Esophagus squamous epithelium (tissue), 4 donors: ENCODE data around the gene ZNF14.

Experiments used
- CTCF ChIP-seq, 6 experiments: fragments of 450-650 bp in 4 of 6; fragments of 200-600 bp in 2 of 6; sonication (generic) in 2 of 6; IDR thresholded peaks; one replicate each; pipeline ENCODE4 v1.5.1; 2016 to 2019; ENCODE audit warnings: antibody characterized with exemption in 6 of 6, mild to moderate bottlenecking in 4 of 6, moderate library complexity in 4 of 6
- POLR2A ChIP-seq, 4 donors: fragments of 450-650 bp; IDR thresholded peaks; one replicate each; pipeline ENCODE4 v1.6.1; 2017; ENCODE audit warnings: antibody characterized with exemption in 4 of 4, mild to moderate bottlenecking in 4 of 4, moderate library complexity in 3 of 4

- TF ChIP-seq POLR2A (IDR thresholded peaks at IDR 0.05) (no peak), CTCF (IDR thresholded peaks at IDR 0.05) (no peak)
Measured at GRCh38 chr19:19662344-19662743, 70.6 kb downstream of the ZNF14 start.
